ENCODE measurements around the gene SLC6A11. TPM values are rescaled to one million over a fixed set of nuclear protein-coding genes. Genes with fewer than 3 reads are reported as not detected.

The SLC6A11 gene
- total RNA-seq, 1 experiment from 2014 or later: 1.5 TPM

GRCh38 chr3:10985181-10985580 is 169.2 kb downstream of the SLC6A11 start:
- no peak overlapping the region for H4K5ac ChIP-seq (ENCODE audit: insufficient read length, low read depth, low read length)
- no CpG with 5 or more reads among the region's 1 CpG for WGBS (ENCODE audit: extremely low coverage, insufficient read length, low lambda C conversion rate)
- H3K18ac ChIP-seq (ENCODE audit: insufficient read length, low read depth, low read length): no peak overlapping the region
- H3K79me1 ChIP-seq (ENCODE audit: insufficient read depth, low read depth, low read length, poor library complexity, severe bottlenecking): no peaks in the 10 kb centered on the region
- no peak overlapping the region for H3T11ph ChIP-seq (ENCODE audit: low read length)
- H2BK5ac ChIP-seq (ENCODE audit: insufficient read length, low read length): no peak overlapping the region
- no peak overlapping the region for H4K8ac ChIP-seq (replicated peaks; ENCODE audit: insufficient read length, low read depth, low read length)
- no peaks in the 10 kb centered on the region for H3K23me2 ChIP-seq (ENCODE audit: insufficient read length, low read depth, low read length, poor library complexity, severe bottlenecking)
- no peak overlapping the region for H2BK20ac ChIP-seq (ENCODE audit: low read depth, low read length, poor library complexity, severe bottlenecking)
- H3K79me2 ChIP-seq (ENCODE audit: insufficient read depth, low read length): no peaks in the 10 kb centered on the region
- TF ChIP-seq CTCF (conservative IDR thresholded peaks at IDR 0.05): no peak
- H3K9me3 ChIP-seq (ENCODE audit: control insufficient read depth, low read depth, low read length): no peaks in the 10 kb centered on the region
- Mint-ChIP-seq H3K27ac (peak overlapping the region in 1 of 3 experiments; percentile 17; a peak in 2 of 7 replicates), H3K27me3 (ENCODE audit: low read depth) (peaks cover 49% of the 10 kb centered on the region), H3K4me1 (peaks cover 21 to 32% of the 10 kb centered on the region in 2 experiments), H3K4me3 (no peak overlapping the region), H3K9me3 (no peaks in the 10 kb centered on the region; a peak in 1 of 5 replicates), H3K36me3 (ENCODE audit: insufficient read depth in 1 of 3, low read depth in 3 of 3) (no peaks in the 10 kb centered on the region)
- H3K4me2 ChIP-seq (ENCODE audit: insufficient read depth, insufficient read length, low read length): no peak overlapping the region
- H2AK5ac ChIP-seq (ENCODE audit: insufficient read length, low read length): no peak overlapping the region
- no peaks in the 10 kb centered on the region for H4K20me1 ChIP-seq (ENCODE audit: control insufficient read depth, insufficient read depth, insufficient read length)
- no peak overlapping the region for H2BK12ac ChIP-seq (ENCODE audit: insufficient read length, low read depth, low read length)
- H3K4me1 ChIP-seq (ENCODE audit: insufficient read depth, low read length): peaks cover 2% of the 10 kb centered on the region; the same call in 1 of the 2 replicates
- no peak overlapping the region for H3K56ac ChIP-seq (ENCODE audit: insufficient read length, low read depth, low read length)
- no peak overlapping the region for H3K9ac ChIP-seq (ENCODE audit: extremely low read depth, insufficient read length, low read length)
- H3K27ac ChIP-seq (ENCODE audit: insufficient read length, low read depth, low read length): no peak overlapping the region
- no peak overlapping the region for H2BK15ac ChIP-seq (ENCODE audit: low read depth, low read length)
- H3K23ac ChIP-seq (ENCODE audit: insufficient read length, low read depth, low read length): no peak overlapping the region
- H3K27me3 ChIP-seq (ENCODE audit: insufficient read depth, low read length): no peaks in the 10 kb centered on the region
- H4K91ac ChIP-seq (ENCODE audit: insufficient read length, low read depth, low read length): no peak overlapping the region
- H3K4ac ChIP-seq (ENCODE audit: low read depth, low read length): no peak overlapping the region
- H2AFZ ChIP-seq (ENCODE audit: low read length): no peak overlapping the region
- H2BK120ac ChIP-seq (ENCODE audit: low read depth, low read length, poor library complexity, severe bottlenecking): no peak overlapping the region
- no peak overlapping the region for H3K14ac ChIP-seq (ENCODE audit: insufficient read depth, low read length)
- no peak for DNase-seq
